HEK293T (cell line): ENCODE results near the gene MMP1.

Experiments used
- FOXA1 ChIP-seq: fragments of 450-650 bp; IDR thresholded peaks from 2 replicates; pipeline ENCODE4 v1.6.1; 2016; ENCODE audit warnings: mild to moderate bottlenecking
- SP1 ChIP-seq: fragments of 450-650 bp; IDR thresholded peaks from 2 replicates; pipeline ENCODE4 v1.6.1; 2017
- TARDBP ChIP-seq: fragments of 450-650 bp; IDR thresholded peaks from 2 replicates; pipeline ENCODE4 v1.6.1; 2016

DNA sequence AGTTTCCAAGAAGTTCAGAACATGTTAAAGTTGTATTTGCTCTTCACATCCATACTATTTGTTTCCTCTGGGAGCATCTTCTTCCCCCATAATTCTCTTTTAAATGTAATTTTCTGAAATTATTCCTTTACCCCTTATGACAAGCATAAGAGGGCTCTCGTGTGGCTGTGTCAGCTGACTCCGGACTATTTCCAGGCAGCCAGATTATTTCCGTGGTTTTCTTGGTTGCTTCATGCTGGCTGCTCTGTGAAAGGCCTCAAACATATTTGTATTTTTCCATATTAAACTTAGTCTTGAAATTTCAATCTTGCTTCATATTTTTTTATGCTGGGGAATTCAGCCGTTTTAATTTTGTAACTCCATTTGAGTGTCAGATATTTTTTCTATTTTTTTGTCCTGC is 2.8 kb upstream of the MMP1 start:
- TF ChIP-seq FOXA1 = no peak
- TF ChIP-seq SP1 = no peak
- no peak for TF ChIP-seq TARDBP
